Endothelial cell of umbilical vein (primary cell): ENCODE measurements around the gene ZFYVE28. TPM values are rescaled to one million over a fixed set of nuclear protein-coding genes. Genes with fewer than 3 reads are reported as not detected.

Experiments used
- BruUV-seq: library from RNA; stranded (reverse); fragments of 400-500 nt; replicated peaks from 2 replicates; lab custom pipeline; 2021; lab: Mats Ljungman, UMichigan
- CTCF ChIA-PET: fragments of 300-600, 350-600 bp; sonication (Branson Sonifier 250); formaldehyde crosslinking; loops from one replicate; lab custom pipeline; 2021; ENCODE audit warnings: antibody characterized with exemption, inconsistent platforms; lab: Charles Lee
- POLR2A ChIA-PET: fragments of 300-600, 350-600 bp; sonication (Branson Sonifier 250); formaldehyde crosslinking; loops from one replicate; lab custom pipeline; 2021; ENCODE audit warnings: antibody characterized with exemption, inconsistent platforms; lab: Charles Lee
- DNase-seq: peaks from one replicate; pipeline ENCODE4 v3.0.0-alpha.2; 2011; ENCODE audit warnings: low read depth, low spot score
- FAIRE-seq: peaks from 2 replicates; lab custom pipeline; 2011; peaks lifted over from hg19 to GRCh38; lab: Jason Lieb, UNC
- H2AFZ ChIP-seq: 2 replicates; pipeline ENCODE4 v1.6.0; 2012; ENCODE audit warnings: low read depth, low read length, control low read depth, inconsistent platforms
- H3K27ac ChIP-seq: 2 replicates; pipeline ENCODE4 v1.5.1; 2011; ENCODE audit warnings: low read depth, mild to moderate bottlenecking, control low read depth, low read length, moderate library complexity; ENCODE audit not compliant: insufficient read depth
- H3K27me3 ChIP-seq, 2 experiments: 2 replicates each; pipeline versions ENCODE4 v1.6.0 to v1.6.1; 2011; ENCODE audit warnings: low read length in 2 of 2, mixed read lengths in 1 of 2; ENCODE audit not compliant: control insufficient read depth in 2 of 2, insufficient read depth in 2 of 2
- H3K36me3 ChIP-seq, 2 experiments: 2 replicates in 1 of 2; 3 replicates in 1 of 2; pipeline ENCODE4 v1.5.1; 2011; ENCODE audit warnings: low read length in 2 of 2, mild to moderate bottlenecking in 1 of 2, moderate library complexity in 1 of 2; ENCODE audit not compliant: control insufficient read depth in 2 of 2, insufficient read depth in 2 of 2; ENCODE audit errors: extremely low read depth in 1 of 2
- H3K4me1 ChIP-seq: 3 replicates; pipeline ENCODE4 v1.5.1; 2011; ENCODE audit warnings: mild to moderate bottlenecking, low read length; ENCODE audit not compliant: control insufficient read depth, insufficient read depth; ENCODE audit errors: extremely low read depth
- H3K4me2 ChIP-seq: 2 replicates; pipeline ENCODE4 v1.6.1; 2011; ENCODE audit warnings: low read length, control low read depth, mixed read lengths; ENCODE audit not compliant: insufficient read depth
- H3K4me3 ChIP-seq, 3 experiments: fragments of 200-600 bp in 1 of 3; sonication (generic), shearing (Covaris generic) in 1 of 3; replicated peaks in 1 of 3; 2 replicates each; pipeline ENCODE4 v1.5.1; 2011 to 2016; ENCODE audit warnings: control low read depth in 3 of 3, low read length in 3 of 3, mild to moderate bottlenecking in 2 of 3, inconsistent platforms in 1 of 3, low read depth in 1 of 3, moderate library complexity in 1 of 3; ENCODE audit not compliant: insufficient read depth in 1 of 3
- H3K79me2 ChIP-seq: 2 replicates; pipeline ENCODE4 v1.6.0; 2012; ENCODE audit warnings: low read length, inconsistent platforms; ENCODE audit not compliant: control insufficient read depth, insufficient read depth
- H3K9ac ChIP-seq: replicated peaks from 2 replicates; pipeline ENCODE3; 2011; ENCODE audit warnings: low read length, control low read depth; ENCODE audit not compliant: insufficient read depth; ENCODE audit errors: extremely low read depth
- H3K9me1 ChIP-seq: replicated peaks from 3 replicates; pipeline ENCODE4 v1.6.0; 2011; ENCODE audit warnings: mild to moderate bottlenecking, low read length; ENCODE audit not compliant: control insufficient read depth, insufficient read depth; ENCODE audit errors: extremely low read depth
- H3K9me3 ChIP-seq: replicated peaks from 2 replicates; pipeline ENCODE4 v1.5.1; 2012; ENCODE audit warnings: low read length, inconsistent platforms; ENCODE audit not compliant: control insufficient read depth, insufficient read depth
- H4K20me1 ChIP-seq: replicated peaks from 2 replicates; pipeline ENCODE3; 2011; ENCODE audit warnings: mild to moderate bottlenecking, low read length; ENCODE audit not compliant: control insufficient read depth, insufficient read depth; ENCODE audit errors: extremely low read depth
- EZH2 ChIP-seq: IDR thresholded peaks from 2 replicates; pipeline ENCODE4 v1.6.1; 2012; ENCODE audit warnings: borderline replicate concordance, low read depth, mild to moderate bottlenecking, moderate library complexity, low read length, inconsistent platforms; ENCODE audit not compliant: severe bottlenecking
- FOS ChIP-seq: IDR thresholded peaks from 2 replicates; pipeline ENCODE4 v1.6.1; 2011; ENCODE audit warnings: mild to moderate bottlenecking, low read length, moderate library complexity, borderline replicate concordance; ENCODE audit not compliant: insufficient read depth
- GATA2 ChIP-seq: IDR thresholded peaks from 2 replicates; pipeline ENCODE4 v1.7.0; 2011; ENCODE audit warnings: low read depth, mild to moderate bottlenecking, moderate library complexity, mixed read lengths, low read length; ENCODE audit not compliant: insufficient read length, insufficient read depth
- JUN ChIP-seq: IDR thresholded peaks from 2 replicates; pipeline ENCODE4 v1.6.1; 2011; ENCODE audit warnings: borderline replicate concordance, low read depth; ENCODE audit not compliant: insufficient read length, insufficient read depth
- MYC ChIP-seq: IDR thresholded peaks from one replicate; pipeline ENCODE4 v1.6.1; 2011; ENCODE audit warnings: mild to moderate bottlenecking, low read depth, low read length
- POLR2A ChIP-seq: IDR thresholded peaks from 2 replicates; pipeline ENCODE4 v1.6.1; 2012; ENCODE audit warnings: low read depth, mild to moderate bottlenecking, control low read depth, low read length
- POLR2AphosphoS5 ChIP-seq: IDR thresholded peaks from 2 replicates; pipeline ENCODE4 v1.6.1; 2012; ENCODE audit warnings: low read depth, mild to moderate bottlenecking, control low read depth, low read length, moderate library complexity; ENCODE audit not compliant: insufficient read depth
- dilution Hi-C: fragments of 300-500 bp; cut with MboI; formaldehyde crosslinking; loops from one replicate; pipeline ENCODE4 v1.15.0; 2019; ENCODE audit warnings: low sequenced_read_pairs; ENCODE audit not compliant: extremely low pct_ligation_motif_present
- intact Hi-C: fragments of 100-400 bp; cut with micrococcal nuclease; formaldehyde crosslinking; loops from one replicate; pipeline ENCODE4 v1.10.0; 2022
- polyA plus RNA-seq, 4 experiments: library from polyadenylated mRNA; depleted of rRNA in 3 of 4; stranded (reverse) in 3 of 4; unstranded in 1 of 4; fragments of >200 nt; gene quantifications; 2 replicates each; pipeline versions ENCODE4 v1.2.1 to v1.2.3, GENCODE V29; 2011 to 2012; ENCODE audit warnings: missing spikeins in 1 of 4
- total RNA-seq: library from RNA; stranded (reverse); gene quantifications from 2 replicates; pipeline ENCODE4 v1.2.3, GENCODE V29; 2021
- TF ChIP-seq, protein P1 (sequence below), 2 donors: IDR thresholded peaks; 1 replicate in 1 of 2; 2 replicates in 1 of 2; pipeline ENCODE4 v1.5.1; 2011; ENCODE audit warnings: low read length in 2 of 2, mild to moderate bottlenecking in 2 of 2, moderate library complexity in 2 of 2, control low read depth in 1 of 2, inconsistent platforms in 1 of 2, low read depth in 1 of 2; ENCODE audit not compliant: insufficient read depth in 1 of 2; ENCODE audit errors: extremely low read depth in 1 of 2
- TF ChIP-seq, protein P2 (sequence below): IDR thresholded peaks from 2 replicates; pipeline ENCODE4 v1.6.1; 2011; ENCODE audit not compliant: insufficient read depth, insufficient read length

The ZFYVE28 gene
- total and polyA plus RNA-seq, 2 donors (not counting 3 experiments of a cell fraction or from before 2014, with no cell fraction given) = 5.8 to 7.1 TPM

DNA sequence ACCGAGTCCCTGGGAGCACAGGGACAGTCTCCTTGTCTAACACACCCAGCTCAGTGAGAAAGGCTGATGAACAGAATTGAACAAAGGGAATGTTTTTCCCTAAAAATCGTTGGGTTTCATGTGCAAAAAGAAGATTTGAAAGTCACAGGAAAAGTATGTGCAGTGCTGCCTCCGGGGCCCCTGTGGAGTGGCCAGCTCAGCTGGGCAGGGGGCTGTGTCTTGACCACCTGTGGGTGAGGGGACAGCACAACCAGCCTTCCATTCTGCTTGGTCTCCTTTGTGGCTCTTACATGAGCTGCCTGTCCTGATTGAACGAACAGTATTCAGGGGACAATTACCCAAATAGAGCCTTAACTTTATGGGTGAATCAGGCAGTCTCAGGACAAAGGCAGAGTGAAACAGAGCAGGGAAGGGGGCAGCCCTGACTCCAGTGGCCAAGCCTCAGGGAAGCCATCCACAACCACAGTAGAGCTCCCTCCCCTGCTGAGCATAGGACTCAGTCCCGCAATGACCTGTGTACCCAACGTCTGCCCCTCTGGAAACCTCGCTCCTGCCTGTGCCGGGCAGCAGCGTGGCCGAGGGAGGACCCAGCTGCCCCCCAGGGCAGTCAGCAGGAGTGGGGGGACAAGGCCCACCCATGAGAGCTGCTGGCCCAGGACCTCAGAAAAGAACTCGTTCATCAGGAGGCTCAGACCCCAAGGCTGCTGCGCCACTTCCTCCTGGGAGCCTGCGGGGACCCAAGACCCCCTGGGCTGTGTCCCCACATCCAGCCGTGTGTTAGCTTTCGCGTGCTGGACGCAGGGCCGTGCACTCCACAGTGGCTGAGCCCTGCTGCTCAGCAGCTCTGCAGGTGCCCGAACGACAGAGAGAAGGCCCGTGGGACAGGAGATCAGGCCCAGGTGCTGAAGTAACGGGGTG, 96.9 kb downstream of the ZFYVE28 start:
- no peak overlapping the region for H3K27ac ChIP-seq
- H3K79me2 ChIP-seq = no peaks in the 10 kb centered on the region
- H3K9ac ChIP-seq = no peak overlapping the region
- H3K4me3 ChIP-seq = no peak overlapping the region
- no peaks in the 10 kb centered on the region for H3K27me3 ChIP-seq
- TF ChIP-seq EZH2 (no peak), POLR2AphosphoS5 (no peak), FOS (no peak), MYC (no peak), POLR2A (no peak), GATA2 (no peak), JUN (no peak)
- TF ChIP-seq, protein P1, sequence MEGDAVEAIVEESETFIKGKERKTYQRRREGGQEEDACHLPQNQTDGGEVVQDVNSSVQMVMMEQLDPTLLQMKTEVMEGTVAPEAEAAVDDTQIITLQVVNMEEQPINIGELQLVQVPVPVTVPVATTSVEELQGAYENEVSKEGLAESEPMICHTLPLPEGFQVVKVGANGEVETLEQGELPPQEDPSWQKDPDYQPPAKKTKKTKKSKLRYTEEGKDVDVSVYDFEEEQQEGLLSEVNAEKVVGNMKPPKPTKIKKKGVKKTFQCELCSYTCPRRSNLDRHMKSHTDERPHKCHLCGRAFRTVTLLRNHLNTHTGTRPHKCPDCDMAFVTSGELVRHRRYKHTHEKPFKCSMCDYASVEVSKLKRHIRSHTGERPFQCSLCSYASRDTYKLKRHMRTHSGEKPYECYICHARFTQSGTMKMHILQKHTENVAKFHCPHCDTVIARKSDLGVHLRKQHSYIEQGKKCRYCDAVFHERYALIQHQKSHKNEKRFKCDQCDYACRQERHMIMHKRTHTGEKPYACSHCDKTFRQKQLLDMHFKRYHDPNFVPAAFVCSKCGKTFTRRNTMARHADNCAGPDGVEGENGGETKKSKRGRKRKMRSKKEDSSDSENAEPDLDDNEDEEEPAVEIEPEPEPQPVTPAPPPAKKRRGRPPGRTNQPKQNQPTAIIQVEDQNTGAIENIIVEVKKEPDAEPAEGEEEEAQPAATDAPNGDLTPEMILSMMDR (IDR thresholded peaks at IDR 0.05; ENCODE audit: extremely low read depth in 1 of 2, insufficient read depth in 1 of 2, low read depth in 1 of 2, low read length in 2 of 2) = no peak
- TF ChIP-seq, protein P2, sequence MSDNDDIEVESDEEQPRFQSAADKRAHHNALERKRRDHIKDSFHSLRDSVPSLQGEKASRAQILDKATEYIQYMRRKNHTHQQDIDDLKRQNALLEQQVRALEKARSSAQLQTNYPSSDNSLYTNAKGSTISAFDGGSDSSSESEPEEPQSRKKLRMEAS = no peak
- BruUV-seq = no TSS peak
- ChIA-PET POLR2A (interaction anchor here (0.6 kb wide), 1 partner anchor 387 kb away, joined by 6 read pairs; no protein-coding TSS in a partner anchor), CTCF (no interaction called here)
- DNase-seq = no peak
- intact Hi-C loops (no loop called here), dilution Hi-C loops (no loop called here)
- no peaks in the 10 kb centered on the region for H4K20me1 ChIP-seq
- H2AFZ ChIP-seq = no peak overlapping the region
- no peak for FAIRE-seq
- no peaks in the 10 kb centered on the region for H3K9me1 ChIP-seq
- H3K9me3 ChIP-seq = no peaks in the 10 kb centered on the region
- no peak overlapping the region for H3K4me2 ChIP-seq
- H3K36me3 ChIP-seq = no peaks in the 10 kb centered on the region
- H3K4me1 ChIP-seq = no peaks in the 10 kb centered on the region
